Uterus (tissue), 4 donors: Measurements from ENCODE around the gene ATAD1. TPM values are rescaled to one million over a fixed set of nuclear protein-coding genes. Genes with fewer than 3 reads are reported as not detected.

Source experiments
- DNase-seq, 2 donors: peaks; one replicate each; pipeline ENCODE4 v3.0.0-alpha.2; 2019 to 2020
- H3K27ac ChIP-seq, 2 donors: fragments of 200-600 bp; sonication (generic); 1 replicate in 1 of 2; 2 replicates in 1 of 2; pipeline ENCODE4 v1.5.1; 2016 to 2018
- H3K27me3 ChIP-seq, 2 donors: fragments of 200-600 bp; sonication (generic); one replicate each; pipeline ENCODE4 v1.5.1; 2018 to 2019; ENCODE audit warnings: control low read depth in 1 of 2
- H3K36me3 ChIP-seq, 2 donors: fragments of 200-600 bp; sonication (generic); one replicate each; pipeline ENCODE4 v1.5.1; 2019; ENCODE audit warnings: control low read depth in 1 of 2
- H3K4me1 ChIP-seq, 2 donors: fragments of 200-600 bp; sonication (generic); one replicate each; pipeline ENCODE4 v1.5.1; 2018 to 2019; ENCODE audit warnings: control low read depth in 1 of 2
- H3K4me3 ChIP-seq, 2 donors: fragments of 200-600 bp; sonication (generic); 1 replicate in 1 of 2; 2 replicates in 1 of 2; pipeline ENCODE4 v1.5.1; 2018 to 2019; ENCODE audit warnings: mild to moderate bottlenecking in 1 of 2
- H3K9me3 ChIP-seq, 2 donors: fragments of 200-600 bp; sonication (generic); one replicate each; pipeline ENCODE4 v1.5.1; 2019; ENCODE audit warnings: control low read depth in 1 of 2
- CTCF ChIP-seq, 4 experiments: fragments of 200-600 bp in 2 of 4; fragments of 450-650 bp in 2 of 4; sonication (generic) in 2 of 4; IDR thresholded peaks; one replicate each; pipeline ENCODE4 v1.5.1; 2016 to 2019; ENCODE audit warnings: antibody characterized with exemption in 4 of 4, mild to moderate bottlenecking in 2 of 4, moderate library complexity in 1 of 4
- POLR2A ChIP-seq, 2 donors: fragments of 450-650 bp; IDR thresholded peaks; one replicate each; pipeline ENCODE4 v1.6.1; 2016; ENCODE audit warnings: antibody characterized with exemption in 2 of 2, mild to moderate bottlenecking in 1 of 2, moderate library complexity in 1 of 2
- intact Hi-C: fragments of 100-400 bp; cut with DNase I; formaldehyde crosslinking; loops from one replicate; pipeline ENCODE4 v1.15.1; 2023; ENCODE audit warnings: low total_unique reads
- total RNA-seq, 4 donors: library from RNA; depleted of rRNA in 3 of 4; stranded (reverse); fragments of >200 nt in 3 of 4; gene quantifications; one replicate each; pipeline versions ENCODE4 v1.1.0 to v1.2.4, GENCODE V29; 2014 to 2023
- donor health status: DM: yes; HTN: yes; CAD: no.

The ATAD1 gene
- total RNA-seq, 4 donors from 2014 or later, result 13.8 to 69.9 (median 31.5) TPM

- no peak for DNase-seq
- H3K27ac ChIP-seq, result no peak overlapping the region
- no peak overlapping the region for H3K4me3 ChIP-seq
- intact Hi-C loops, result no loop called here
- no peaks in the 10 kb centered on the region for H3K27me3 ChIP-seq
- H3K9me3 ChIP-seq, result no peaks in the 10 kb centered on the region
- no peak for TF ChIP-seq CTCF (IDR thresholded peaks at IDR 0.05)
- no peak for TF ChIP-seq POLR2A (IDR thresholded peaks at IDR 0.05)
- H3K4me1 ChIP-seq, result no peaks in the 10 kb centered on the region
- H3K36me3 ChIP-seq, result no peaks in the 10 kb centered on the region
Observed at GRCh38 chr10:87761153-87761552, 56.9 kb downstream of the ATAD1 start.

GRCh38 chr10:87760195-87760905 lies 57.7 kb downstream of the ATAD1 start:
- Histone ChIP-seq H3K4me3 (no peak overlapping the region), H3K9me3 (no peaks in the 10 kb centered on the region), H3K27ac (no peak overlapping the region), H3K27me3 (no peaks in the 10 kb centered on the region), H3K36me3 (no peaks in the 10 kb centered on the region), H3K4me1 (no peaks in the 10 kb centered on the region)
- intact Hi-C loops, result no loop called here
- TF ChIP-seq POLR2A (IDR thresholded peaks at IDR 0.05) (no peak), CTCF (IDR thresholded peaks at IDR 0.05) (no peak)
- DNase-seq, result no peak

GRCh38 chr10:87759551-87759950 lies 58.5 kb downstream of the ATAD1 start:
- no peaks in the 10 kb centered on the region for H3K36me3 ChIP-seq
- intact Hi-C loops, result no loop called here

GRCh38 chr10:87757685-87758084 lies 60.3 kb downstream of the ATAD1 start:
- H3K36me3 ChIP-seq, result no peaks in the 10 kb centered on the region
- intact Hi-C loops, result no loop called here
- no peak for TF ChIP-seq CTCF (IDR thresholded peaks at IDR 0.05)
- no peak for TF ChIP-seq POLR2A (IDR thresholded peaks at IDR 0.05)
- H3K27ac ChIP-seq, result no peak overlapping the region
- H3K4me1 ChIP-seq, result no peaks in the 10 kb centered on the region
- H3K27me3 ChIP-seq, result no peaks in the 10 kb centered on the region
- DNase-seq, result no peak
- H3K9me3 ChIP-seq, result no peaks in the 10 kb centered on the region
- no peak overlapping the region for H3K4me3 ChIP-seq

More at GRCh38 chr10:87759551-87759950, 58.5 kb downstream of the ATAD1 start:
- Histone ChIP-seq H3K4me3 (no peak overlapping the region), H3K27me3 (no peaks in the 10 kb centered on the region), H3K27ac (no peak overlapping the region), H3K4me1 (no peaks in the 10 kb centered on the region), H3K9me3 (no peaks in the 10 kb centered on the region)
- DNase-seq, result no peak
- TF ChIP-seq POLR2A (IDR thresholded peaks at IDR 0.05) (no peak), CTCF (IDR thresholded peaks at IDR 0.05) (no peak)

GRCh38 chr10:87753995-87754866 lies 63.8 kb downstream of the ATAD1 start:
- no peak for DNase-seq
- no peak for TF ChIP-seq CTCF (IDR thresholded peaks at IDR 0.05)
- H3K27me3 ChIP-seq, result no peaks in the 10 kb centered on the region
- no peaks in the 10 kb centered on the region for H3K4me1 ChIP-seq
- H3K27ac ChIP-seq, result no peak overlapping the region
- H3K4me3 ChIP-seq, result no peak overlapping the region
- intact Hi-C loops, result no loop called here
- no peaks in the 10 kb centered on the region for H3K9me3 ChIP-seq
- no peaks in the 10 kb centered on the region for H3K36me3 ChIP-seq
